HepG2 (cell line): ENCODE results near the gene NFE2L2. TPM values are rescaled to one million over a fixed set of nuclear protein-coding genes. Genes with fewer than 3 reads are reported as not detected.

Experiments used
- CCDC6 ChIP-seq: sonication (generic); formaldehyde crosslinking; IDR thresholded peaks from 2 replicates; pipeline ENCODE4 v1.8.1; 2022; ENCODE audit warnings: mild to moderate bottlenecking, missing genetic modification reagents, moderate library complexity
- GATAD2A ChIP-seq: IDR thresholded peaks from 2 replicates; pipeline ENCODE4 v1.6.1; 2016
- MIER3 ChIP-seq: IDR thresholded peaks from 2 replicates; pipeline ENCODE4 v1.6.1; 2016; ENCODE audit warnings: missing compliant biosample characterization, borderline replicate concordance
- SMARCC2 ChIP-seq: fragments of 450-650 bp; IDR thresholded peaks from 2 replicates; pipeline ENCODE4 v1.6.1; 2017; ENCODE audit warnings: antibody characterized with exemption, mild to moderate bottlenecking
- SP4 ChIP-seq: sonication (generic); formaldehyde crosslinking; IDR thresholded peaks from 2 replicates; pipeline ENCODE4 v1.8.1; 2023; ENCODE audit warnings: mild to moderate bottlenecking, missing genetic modification reagents
- TBP ChIP-seq: sonication (generic); formaldehyde crosslinking; IDR thresholded peaks from 2 replicates; pipeline ENCODE4 v1.5.0; 2020; ENCODE audit warnings: missing genetic modification reagents
- THRA ChIP-seq: sonication (generic); formaldehyde crosslinking; IDR thresholded peaks from 2 replicates; pipeline ENCODE4 v1.4.0; 2020; ENCODE audit warnings: missing genetic modification reagents, borderline replicate concordance
- ZNF337 ChIP-seq: sonication (generic); formaldehyde crosslinking; IDR thresholded peaks from 2 replicates; pipeline ENCODE4 v1.5.1; 2020; ENCODE audit warnings: missing genetic modification reagents, low read depth, mild to moderate bottlenecking, borderline replicate concordance
- ZNF468 ChIP-seq: sonication (generic); formaldehyde crosslinking; IDR thresholded peaks from 2 replicates; pipeline ENCODE4 v1.8.0; 2022; ENCODE audit warnings: mild to moderate bottlenecking, moderate library complexity, missing genetic modification reagents
- ZNF670 ChIP-seq: sonication (generic); formaldehyde crosslinking; IDR thresholded peaks from 2 replicates; pipeline ENCODE4 v1.8.0; 2022; ENCODE audit warnings: mild to moderate bottlenecking, missing genetic modification reagents, borderline replicate concordance
- ZNF691 ChIP-seq: sonication (generic); formaldehyde crosslinking; IDR thresholded peaks from 2 replicates; pipeline ENCODE4 v1.4.0; 2020; ENCODE audit warnings: missing genetic modification reagents, low read depth, mild to moderate bottlenecking, borderline replicate concordance
- ZNF724P ChIP-seq: sonication (generic); formaldehyde crosslinking; IDR thresholded peaks from 2 replicates; pipeline ENCODE4 v1.8.0; 2022; ENCODE audit warnings: missing genetic modification reagents, borderline replicate concordance
- ZNF879 ChIP-seq: sonication (generic); formaldehyde crosslinking; IDR thresholded peaks from 2 replicates; pipeline ENCODE4 v1.8.1; 2023; ENCODE audit warnings: missing genetic modification reagents
- polyA plus RNA-seq, 8 experiments: library from polyadenylated mRNA; depleted of rRNA in 3 of 8; stranded (reverse) in 7 of 8; unstranded in 1 of 8; fragments of >200 nt; fragmentation: Illumina TruSeq in 4 of 8; extraction: Trizol in 4 of 8; gene quantifications; 2 replicates each; pipeline versions ENCODE4 v1.2.1 to v1.2.3, GENCODE V29; 2011 to 2016; ENCODE audit warnings: low read depth in 4 of 8, missing spikeins in 1 of 8, mixed read lengths in 1 of 8; ENCODE audit not compliant: insufficient read depth in 1 of 8
- total RNA-seq, 5 experiments: library from RNA; depleted of rRNA; stranded (reverse); fragments of >200 nt; fragmentation: Illumina TruSeq; extraction: Trizol; gene quantifications; 2 replicates each; pipeline ENCODE4 v1.2.3, GENCODE V29; 2016; ENCODE audit warnings: low read depth in 1 of 5
- TF ChIP-seq, protein P1 (sequence below): sonication (generic); formaldehyde crosslinking; IDR thresholded peaks from 2 replicates; pipeline ENCODE4 v1.5.1; 2020; ENCODE audit warnings: missing genetic modification reagents, mild to moderate bottlenecking, borderline replicate concordance
- TF ChIP-seq, protein P2 (sequence below): sonication (generic); formaldehyde crosslinking; IDR thresholded peaks from 2 replicates; pipeline ENCODE4 v1.4.0; 2020; ENCODE audit warnings: missing genetic modification reagents
- TF ChIP-seq, protein P3 (sequence below): sonication (generic); formaldehyde crosslinking; IDR thresholded peaks from 2 replicates; pipeline ENCODE4 v1.8.1; 2023; ENCODE audit warnings: mild to moderate bottlenecking, inconsistent platforms, moderate library complexity, missing genetic modification reagents, borderline replicate concordance
- TF ChIP-seq, protein P4 (sequence below): sonication (generic); formaldehyde crosslinking; IDR thresholded peaks from 2 replicates; pipeline ENCODE4 v1.4.0; 2020; ENCODE audit warnings: mild to moderate bottlenecking, low read depth, missing genetic modification reagents

Gene NFE2L2
- total and polyA plus RNA-seq, 2 of the 13 experiments (the other 11 are each of a cell fraction or from before 2014, with no cell fraction given) = 84.6 to 215 TPM

DNA sequence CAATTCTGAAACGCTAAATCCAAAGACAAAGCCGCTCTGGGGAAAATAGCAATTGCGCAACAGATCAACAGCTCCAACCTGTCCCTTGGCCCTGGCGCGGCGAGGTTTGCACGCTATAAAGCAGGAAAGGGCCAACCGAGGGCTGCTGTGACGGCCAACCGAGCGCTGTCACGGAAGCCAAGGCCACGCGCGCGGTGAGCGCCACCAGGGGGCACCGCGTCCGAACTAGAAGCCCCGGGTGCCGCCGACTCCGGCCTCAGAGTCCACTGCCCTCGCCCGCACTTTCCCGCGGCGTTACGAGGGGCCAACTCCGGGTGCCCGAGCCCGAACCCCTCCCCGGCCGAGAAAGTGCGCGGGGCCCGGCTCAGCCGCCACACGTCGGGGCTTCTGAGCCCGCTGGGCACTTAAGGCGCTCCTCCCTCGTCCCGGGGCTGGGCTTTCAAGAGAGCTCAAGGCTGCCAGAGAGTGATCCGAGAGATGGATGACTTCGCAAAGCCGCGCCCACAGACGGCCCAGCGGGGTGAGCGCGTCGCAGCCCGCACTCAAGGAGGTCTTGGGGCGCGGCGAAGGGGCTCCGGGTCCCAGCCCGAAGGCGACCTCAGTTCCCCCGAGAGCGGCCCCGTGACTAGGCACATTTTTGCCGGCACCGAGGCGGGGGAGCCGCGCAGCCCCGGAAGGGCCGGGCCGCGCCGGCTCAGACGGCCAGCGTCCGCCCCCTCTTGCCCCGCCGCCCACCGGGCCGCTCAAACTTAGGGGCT, 897 bp downstream of the NFE2L2 start (continued):
- TF ChIP-seq, protein P1, sequence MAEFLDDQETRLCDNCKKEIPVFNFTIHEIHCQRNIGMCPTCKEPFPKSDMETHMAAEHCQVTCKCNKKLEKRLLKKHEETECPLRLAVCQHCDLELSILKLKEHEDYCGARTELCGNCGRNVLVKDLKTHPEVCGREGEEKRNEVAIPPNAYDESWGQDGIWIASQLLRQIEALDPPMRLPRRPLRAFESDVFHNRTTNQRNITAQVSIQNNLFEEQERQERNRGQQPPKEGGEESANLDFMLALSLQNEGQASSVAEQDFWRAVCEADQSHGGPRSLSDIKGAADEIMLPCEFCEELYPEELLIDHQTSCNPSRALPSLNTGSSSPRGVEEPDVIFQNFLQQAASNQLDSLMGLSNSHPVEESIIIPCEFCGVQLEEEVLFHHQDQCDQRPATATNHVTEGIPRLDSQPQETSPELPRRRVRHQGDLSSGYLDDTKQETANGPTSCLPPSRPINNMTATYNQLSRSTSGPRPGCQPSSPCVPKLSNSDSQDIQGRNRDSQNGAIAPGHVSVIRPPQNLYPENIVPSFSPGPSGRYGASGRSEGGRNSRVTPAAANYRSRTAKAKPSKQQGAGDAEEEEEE (CRISPR knock-in tag) = 0 out of 2 replicates have a peak, but pooled peaks have one; percentile 60
- peak; percentile 93 for TF ChIP-seq CCDC6 (CRISPR knock-in tag)
- peak; percentile 91 for TF ChIP-seq THRA (CRISPR knock-in tag)
- TF ChIP-seq, protein P2, sequence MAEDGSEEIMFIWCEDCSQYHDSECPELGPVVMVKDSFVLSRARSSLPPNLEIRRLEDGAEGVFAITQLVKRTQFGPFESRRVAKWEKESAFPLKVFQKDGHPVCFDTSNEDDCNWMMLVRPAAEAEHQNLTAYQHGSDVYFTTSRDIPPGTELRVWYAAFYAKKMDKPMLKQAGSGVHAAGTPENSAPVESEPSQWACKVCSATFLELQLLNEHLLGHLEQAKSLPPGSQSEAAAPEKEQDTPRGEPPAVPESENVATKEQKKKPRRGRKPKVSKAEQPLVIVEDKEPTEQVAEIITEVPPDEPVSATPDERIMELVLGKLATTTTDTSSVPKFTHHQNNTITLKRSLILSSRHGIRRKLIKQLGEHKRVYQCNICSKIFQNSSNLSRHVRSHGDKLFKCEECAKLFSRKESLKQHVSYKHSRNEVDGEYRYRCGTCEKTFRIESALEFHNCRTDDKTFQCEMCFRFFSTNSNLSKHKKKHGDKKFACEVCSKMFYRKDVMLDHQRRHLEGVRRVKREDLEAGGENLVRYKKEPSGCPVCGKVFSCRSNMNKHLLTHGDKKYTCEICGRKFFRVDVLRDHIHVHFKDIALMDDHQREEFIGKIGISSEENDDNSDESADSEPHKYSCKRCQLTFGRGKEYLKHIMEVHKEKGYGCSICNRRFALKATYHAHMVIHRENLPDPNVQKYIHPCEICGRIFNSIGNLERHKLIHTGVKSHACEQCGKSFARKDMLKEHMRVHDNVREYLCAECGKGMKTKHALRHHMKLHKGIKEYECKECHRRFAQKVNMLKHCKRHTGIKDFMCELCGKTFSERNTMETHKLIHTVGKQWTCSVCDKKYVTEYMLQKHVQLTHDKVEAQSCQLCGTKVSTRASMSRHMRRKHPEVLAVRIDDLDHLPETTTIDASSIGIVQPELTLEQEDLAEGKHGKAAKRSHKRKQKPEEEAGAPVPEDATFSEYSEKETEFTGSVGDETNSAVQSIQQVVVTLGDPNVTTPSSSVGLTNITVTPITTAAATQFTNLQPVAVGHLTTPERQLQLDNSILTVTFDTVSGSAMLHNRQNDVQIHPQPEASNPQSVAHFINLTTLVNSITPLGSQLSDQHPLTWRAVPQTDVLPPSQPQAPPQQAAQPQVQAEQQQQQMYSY (CRISPR knock-in tag) = no peak
- TF ChIP-seq ZNF724P (CRISPR knock-in tag) = no peak; the same call in none of the 2 replicates
- peak; percentile 98 for TF ChIP-seq GATAD2A (CRISPR knock-in tag)
- TF ChIP-seq ZNF468 = peak; percentile 71; the same call in 1 of the 2 replicates
- TF ChIP-seq ZNF691 (CRISPR knock-in tag) = peak; percentile 95; the same call in 1 of the 2 replicates
- TF ChIP-seq ZNF337 (CRISPR knock-in tag) = peak; percentile 86; the same call in 1 of the 2 replicates
- peak; percentile 99 for TF ChIP-seq MIER3 (CRISPR knock-in tag)
- no peak for TF ChIP-seq SMARCC2
- TF ChIP-seq TBP (CRISPR knock-in tag) = no peak
- TF ChIP-seq, protein P3, sequence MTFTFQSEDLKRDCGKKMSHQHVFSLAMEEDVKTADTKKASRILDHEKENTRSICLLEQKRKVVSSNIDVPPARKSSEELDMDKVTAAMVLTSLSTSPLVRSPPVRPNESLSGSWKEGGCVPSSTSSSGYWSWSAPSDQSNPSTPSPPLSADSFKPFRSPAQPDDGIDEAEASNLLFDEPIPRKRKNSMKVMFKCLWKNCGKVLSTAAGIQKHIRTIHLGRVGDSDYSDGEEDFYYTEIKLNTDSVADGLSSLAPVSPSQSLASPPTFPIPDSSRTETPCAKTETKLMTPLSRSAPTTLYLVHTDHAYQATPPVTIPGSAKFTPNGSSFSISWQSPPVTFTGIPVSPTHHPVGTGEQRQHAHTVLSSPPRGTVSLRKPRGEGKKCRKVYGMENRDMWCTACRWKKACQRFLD (CRISPR knock-in tag) = no peak
- TF ChIP-seq ZNF879 (CRISPR knock-in tag) = no peak
- peak; percentile 91 for TF ChIP-seq ZNF670 (CRISPR knock-in tag)
- TF ChIP-seq, protein P4, sequence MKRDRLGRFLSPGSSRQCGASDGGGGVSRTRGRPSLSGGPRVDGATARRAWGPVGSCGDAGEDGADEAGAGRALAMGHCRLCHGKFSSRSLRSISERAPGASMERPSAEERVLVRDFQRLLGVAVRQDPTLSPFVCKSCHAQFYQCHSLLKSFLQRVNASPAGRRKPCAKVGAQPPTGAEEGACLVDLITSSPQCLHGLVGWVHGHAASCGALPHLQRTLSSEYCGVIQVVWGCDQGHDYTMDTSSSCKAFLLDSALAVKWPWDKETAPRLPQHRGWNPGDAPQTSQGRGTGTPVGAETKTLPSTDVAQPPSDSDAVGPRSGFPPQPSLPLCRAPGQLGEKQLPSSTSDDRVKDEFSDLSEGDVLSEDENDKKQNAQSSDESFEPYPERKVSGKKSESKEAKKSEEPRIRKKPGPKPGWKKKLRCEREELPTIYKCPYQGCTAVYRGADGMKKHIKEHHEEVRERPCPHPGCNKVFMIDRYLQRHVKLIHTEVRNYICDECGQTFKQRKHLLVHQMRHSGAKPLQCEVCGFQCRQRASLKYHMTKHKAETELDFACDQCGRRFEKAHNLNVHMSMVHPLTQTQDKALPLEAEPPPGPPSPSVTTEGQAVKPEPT = 0 out of 2 replicates have a peak, but pooled peaks have one; percentile 58
- peak; percentile 76 for TF ChIP-seq SP4 (CRISPR knock-in tag)
